ENCODE results near the gene HNRNPA0. TPM values are rescaled to one million over a fixed set of nuclear protein-coding genes. Genes with fewer than 3 reads are reported as not detected.

The HNRNPA0 gene
- total and polyA plus RNA-seq, 10 donors: 11.2 to 32.3 (median 22.1) TPM

DNA sequence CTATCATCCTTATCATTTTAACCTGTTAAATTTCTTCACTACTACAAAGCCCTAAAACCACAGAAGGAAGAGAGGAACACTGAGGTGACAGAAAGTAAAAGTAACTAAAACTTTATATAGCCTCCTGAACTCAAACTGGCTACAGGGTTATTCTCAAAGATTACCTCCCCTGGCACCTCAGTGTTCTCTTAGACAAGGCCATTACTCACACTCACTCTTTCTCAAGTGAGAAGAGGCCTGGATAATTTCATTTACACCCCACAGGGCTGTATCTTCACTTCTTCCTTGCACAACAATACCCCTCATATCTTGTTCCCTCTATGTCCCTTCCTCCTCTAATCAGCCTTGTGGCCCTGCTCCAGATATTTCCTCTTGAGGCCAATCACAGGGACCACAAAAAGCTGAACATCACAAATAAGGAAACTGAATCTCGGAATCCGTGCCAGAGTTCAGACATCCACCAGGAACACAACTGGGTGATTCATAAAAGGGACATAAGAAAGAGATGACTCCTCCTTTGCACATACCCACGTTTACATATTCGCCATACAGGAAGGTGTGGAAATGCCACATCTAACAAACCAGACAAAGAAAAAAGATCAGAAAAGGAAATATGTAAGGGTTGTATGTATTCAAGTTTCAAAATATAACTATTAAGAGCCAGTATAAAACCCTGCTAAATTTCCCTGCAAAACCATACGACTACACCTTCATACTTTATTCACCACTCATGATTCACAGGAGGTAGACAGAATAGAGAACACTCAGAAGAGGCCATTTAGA is 16.6 kb downstream of the HNRNPA0 start:
- TF ChIP-seq POLR2AphosphoS5 (IDR thresholded peaks at IDR 0.05): peak in 1 of 3 donors; percentile 54
- no peak for TF ChIP-seq POLR2A (IDR thresholded peaks at IDR 0.05)
- TF ChIP-seq, protein P1, sequence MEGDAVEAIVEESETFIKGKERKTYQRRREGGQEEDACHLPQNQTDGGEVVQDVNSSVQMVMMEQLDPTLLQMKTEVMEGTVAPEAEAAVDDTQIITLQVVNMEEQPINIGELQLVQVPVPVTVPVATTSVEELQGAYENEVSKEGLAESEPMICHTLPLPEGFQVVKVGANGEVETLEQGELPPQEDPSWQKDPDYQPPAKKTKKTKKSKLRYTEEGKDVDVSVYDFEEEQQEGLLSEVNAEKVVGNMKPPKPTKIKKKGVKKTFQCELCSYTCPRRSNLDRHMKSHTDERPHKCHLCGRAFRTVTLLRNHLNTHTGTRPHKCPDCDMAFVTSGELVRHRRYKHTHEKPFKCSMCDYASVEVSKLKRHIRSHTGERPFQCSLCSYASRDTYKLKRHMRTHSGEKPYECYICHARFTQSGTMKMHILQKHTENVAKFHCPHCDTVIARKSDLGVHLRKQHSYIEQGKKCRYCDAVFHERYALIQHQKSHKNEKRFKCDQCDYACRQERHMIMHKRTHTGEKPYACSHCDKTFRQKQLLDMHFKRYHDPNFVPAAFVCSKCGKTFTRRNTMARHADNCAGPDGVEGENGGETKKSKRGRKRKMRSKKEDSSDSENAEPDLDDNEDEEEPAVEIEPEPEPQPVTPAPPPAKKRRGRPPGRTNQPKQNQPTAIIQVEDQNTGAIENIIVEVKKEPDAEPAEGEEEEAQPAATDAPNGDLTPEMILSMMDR (IDR thresholded peaks at IDR 0.05 in 8 of 11, conservative IDR thresholded peaks at IDR 0.05 in 3 of 11): no peak
- 24 to 26% (median 25%) methylated on average over 5 of the region's 5 CpGs for WGBS, 5 donors
- DNase-seq: no peak
- intact Hi-C loops (cut with DNase I; ENCODE audit: low total_unique reads): loop anchor here (2.0 kb wide), 1 partner anchor 79 kb away; no protein-coding TSS in a partner anchor
- H3K27me3 ChIP-seq (replicated peaks in 1 of 7): peaks cover 0 to 3% (median 0%) of the 10 kb centered on the region in 7 donors
- H3K4me3 ChIP-seq: no peak overlapping the region
- peaks cover 0 to 4% (median 0%) of the 10 kb centered on the region in 8 donors for H3K9me3 ChIP-seq
- peak overlapping the region in 6 of 8 donors; percentile 22 to 74 (median 60) for H3K27ac ChIP-seq
- H3K4me1 ChIP-seq: peaks cover 17 to 46% (median 37%) of the 10 kb centered on the region in 6 donors
- no peaks in the 10 kb centered on the region for H3K36me3 ChIP-seq

DNA sequence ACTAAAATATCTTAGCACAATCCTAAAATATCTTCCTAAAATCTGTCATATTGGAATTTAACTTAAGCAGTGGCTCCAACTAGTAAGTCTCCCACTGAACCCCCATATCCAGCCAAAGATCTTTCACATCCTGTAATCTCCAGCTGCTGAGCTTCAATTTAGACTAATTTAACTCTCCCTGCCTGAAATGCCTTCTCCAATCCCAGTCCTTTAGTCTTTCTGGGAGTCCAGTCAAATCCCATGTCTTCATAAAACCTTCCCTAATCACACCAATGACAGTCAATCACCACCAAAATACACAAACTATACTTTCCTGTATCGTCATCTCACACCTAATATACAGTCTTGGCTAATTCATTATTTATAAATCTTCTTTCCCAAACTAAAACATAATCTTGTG is 17.7 kb downstream of the HNRNPA0 start:
- intact Hi-C loops (cut with DNase I; ENCODE audit: low total_unique reads): loop anchor here (2.0 kb wide), 1 partner anchor 78 kb away; no protein-coding TSS in a partner anchor
- no peak for TF ChIP-seq POLR2AphosphoS5 (IDR thresholded peaks at IDR 0.05)
- TF ChIP-seq, protein P1 (IDR thresholded peaks at IDR 0.05 in 8 of 11, conservative IDR thresholded peaks at IDR 0.05 in 3 of 11): no peak
- no peak for TF ChIP-seq POLR2A (IDR thresholded peaks at IDR 0.05)
- peaks cover 0 to 4% (median 0%) of the 10 kb centered on the region in 8 donors for H3K9me3 ChIP-seq
- H3K27ac ChIP-seq: peak overlapping the region in 6 of 8 donors; percentile 31 to 74 (median 61)
- H3K4me3 ChIP-seq: peak overlapping the region in 2 of 8 donors; percentile 36 to 65
- no peaks in the 10 kb centered on the region for H3K36me3 ChIP-seq
- no peak for DNase-seq
- peaks cover 0 to 3% (median 0%) of the 10 kb centered on the region in 7 donors for H3K27me3 ChIP-seq (replicated peaks in 1 of 7)
- peaks cover 17 to 46% (median 37%) of the 10 kb centered on the region in 6 donors for H3K4me1 ChIP-seq
- 76 to 86% (median 83%) methylated on average over 1 of the region's 1 CpG for WGBS, 5 donors

DNA sequence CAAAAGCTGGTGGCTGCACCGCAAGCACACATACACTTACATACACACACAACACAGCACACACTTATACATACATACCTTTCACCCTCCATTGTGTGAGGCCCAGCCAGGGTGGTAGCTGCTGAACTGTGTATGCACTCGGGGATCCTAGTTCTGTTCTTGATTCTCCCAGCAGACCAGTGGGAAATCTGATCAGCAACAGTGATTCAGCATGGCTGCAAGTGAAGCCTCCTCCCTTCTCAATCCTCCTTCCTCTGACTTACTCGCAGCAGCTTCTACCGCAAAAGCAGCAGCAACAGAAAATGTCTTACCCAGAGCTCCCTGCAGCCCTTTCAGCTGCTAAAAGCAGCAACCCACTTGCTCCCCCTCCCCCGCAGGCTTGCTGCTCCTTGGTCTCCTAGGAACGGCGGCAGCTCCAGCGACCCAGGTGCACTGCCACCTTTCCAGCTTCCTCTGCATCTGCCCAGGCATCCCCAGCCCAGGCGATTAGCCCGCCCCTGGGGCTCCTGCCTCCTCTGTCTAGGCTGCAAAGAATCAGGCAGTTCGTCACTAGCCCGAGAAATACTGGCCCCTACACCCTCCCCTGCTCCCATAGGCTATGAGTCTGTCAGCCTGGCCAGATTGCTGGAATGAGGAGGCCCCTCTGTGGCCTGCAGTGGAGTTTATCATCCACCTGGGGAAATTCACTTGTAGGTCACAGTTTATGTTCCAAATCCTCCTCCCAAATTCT is 18.4 kb downstream of the HNRNPA0 start, which contains the start of gene KLHL3:
TSS of gene KLHL3 (minus strand) at position 535 of the 730 bp plus-strand sequence. CDS start at position 92, 443 bp downstream.
- Histone ChIP-seq H3K4me3 (peak within 1 kb of the TSS; percentile 11 to 65 (median 36)), H3K27ac (peak within 1 kb of the TSS; percentile 28 to 74 (median 54)), H3K9me3 (peaks cover 0 to 4% (median 0%) of the 10 kb centered on the region in 8 donors), H3K27me3 (replicated peaks in 1 of 7) (peaks cover 0 to 3% (median 0%) of the 10 kb centered on the region in 7 donors), H3K36me3 (no peaks in the 10 kb centered on the region), H3K4me1 (peaks cover 17 to 46% (median 37%) of the 10 kb centered on the region in 6 donors)
- TF ChIP-seq, protein P1 (IDR thresholded peaks at IDR 0.05 in 8 of 11, conservative IDR thresholded peaks at IDR 0.05 in 3 of 11): no peak
- TF ChIP-seq POLR2A (IDR thresholded peaks at IDR 0.05) (no peak), POLR2AphosphoS5 (IDR thresholded peaks at IDR 0.05) (no peak)
- intact Hi-C loops (cut with DNase I; ENCODE audit: low total_unique reads): loop anchor here (2.0 kb wide), 1 partner anchor 77 kb away; no protein-coding TSS in a partner anchor
- DNase-seq: peak; percentile 76
- WGBS, 5 donors: 1 to 7% (median 5%) methylated on average over 12 of the region's 12 CpGs

Data from spleen (tissue), 11 donors.